C4-2B (cell line): ENCODE measurements around the gene ANKFY1.

Experiments used
- ZFX ChIP-seq: fragments of 450-650 bp; IDR thresholded peaks from 2 replicates; pipeline ENCODE4 v1.6.1; 2017
- TF ChIP-seq, protein P1 (sequence below): fragments of 450-650 bp; conservative IDR thresholded peaks from 2 replicates; pipeline ENCODE4 v1.5.1; 2017; ENCODE audit warnings: mild to moderate bottlenecking

DNA sequence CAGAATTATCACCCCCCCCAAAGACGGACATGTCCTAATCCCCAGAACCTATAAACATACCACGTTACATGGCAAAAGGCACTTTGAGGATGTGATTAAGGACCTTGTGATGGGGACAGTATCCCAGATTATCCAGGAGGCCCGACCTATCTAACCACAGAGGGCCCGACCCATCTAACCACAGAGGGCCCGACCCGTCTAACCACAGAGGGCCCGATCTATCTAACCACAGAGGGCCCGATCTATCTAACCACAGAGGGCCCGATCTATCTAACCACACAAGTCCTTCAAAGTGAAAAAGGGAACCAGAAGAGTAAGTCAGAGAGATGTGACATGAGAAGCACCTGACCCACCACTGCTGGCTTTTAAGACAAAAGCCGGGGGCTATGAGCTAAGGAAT, 56.8 kb downstream of the ANKFY1 start:
- TF ChIP-seq, protein P1, sequence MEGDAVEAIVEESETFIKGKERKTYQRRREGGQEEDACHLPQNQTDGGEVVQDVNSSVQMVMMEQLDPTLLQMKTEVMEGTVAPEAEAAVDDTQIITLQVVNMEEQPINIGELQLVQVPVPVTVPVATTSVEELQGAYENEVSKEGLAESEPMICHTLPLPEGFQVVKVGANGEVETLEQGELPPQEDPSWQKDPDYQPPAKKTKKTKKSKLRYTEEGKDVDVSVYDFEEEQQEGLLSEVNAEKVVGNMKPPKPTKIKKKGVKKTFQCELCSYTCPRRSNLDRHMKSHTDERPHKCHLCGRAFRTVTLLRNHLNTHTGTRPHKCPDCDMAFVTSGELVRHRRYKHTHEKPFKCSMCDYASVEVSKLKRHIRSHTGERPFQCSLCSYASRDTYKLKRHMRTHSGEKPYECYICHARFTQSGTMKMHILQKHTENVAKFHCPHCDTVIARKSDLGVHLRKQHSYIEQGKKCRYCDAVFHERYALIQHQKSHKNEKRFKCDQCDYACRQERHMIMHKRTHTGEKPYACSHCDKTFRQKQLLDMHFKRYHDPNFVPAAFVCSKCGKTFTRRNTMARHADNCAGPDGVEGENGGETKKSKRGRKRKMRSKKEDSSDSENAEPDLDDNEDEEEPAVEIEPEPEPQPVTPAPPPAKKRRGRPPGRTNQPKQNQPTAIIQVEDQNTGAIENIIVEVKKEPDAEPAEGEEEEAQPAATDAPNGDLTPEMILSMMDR, result no peak
- TF ChIP-seq ZFX, result no peak
